K562 (cell line): ENCODE results near the gene KCTD13. TPM values are rescaled to one million over a fixed set of nuclear protein-coding genes. Genes with fewer than 3 reads are reported as not detected.

Experiments used
- NEUROD1 ChIP-seq: fragments of 150-350 bp; IDR thresholded peaks from 2 replicates; pipeline ENCODE4 v1.6.1; 2014; ENCODE audit warnings: borderline replicate concordance, low read length, low read depth; ENCODE audit not compliant: partially characterized antibody
- NR2C2 ChIP-seq, 2 experiments: fragments of 200-800 bp in 1 of 2; sonication (Bioruptor generic) in 1 of 2; sonication (generic) in 1 of 2; formaldehyde crosslinking in 1 of 2; IDR thresholded peaks; 2 replicates each; pipeline versions ENCODE4 v1.6.1 to v1.8.0; 2016 to 2022; ENCODE audit warnings: mild to moderate bottlenecking in 1 of 2, missing compliant biosample characterization in 1 of 2, missing genetic modification characterization in 1 of 2, missing genetic modification reagents in 1 of 2
- TRIM28 ChIP-seq: fragments of 450-650 bp; IDR thresholded peaks from 2 replicates; pipeline ENCODE4 v1.6.1; 2017
- ZBTB1 ChIP-seq: sonication (generic); formaldehyde crosslinking; IDR thresholded peaks from 2 replicates; pipeline ENCODE4 v1.8.1; 2023; ENCODE audit warnings: missing genetic modification reagents, low read depth, mild to moderate bottlenecking, borderline replicate concordance
- ZKSCAN8 ChIP-seq: fragments of 200-800 bp; sonication (Bioruptor generic); IDR thresholded peaks from 2 replicates; pipeline ENCODE4 v1.6.1; 2016; ENCODE audit warnings: missing genetic modification characterization, missing compliant biosample characterization
- ZNF668 ChIP-seq: fragments of 250-450 bp; sonication (Bioruptor Pico); IDR thresholded peaks from 2 replicates; pipeline ENCODE4 v1.8.0; 2022; ENCODE audit warnings: mild to moderate bottlenecking, inconsistent platforms
- polyA plus RNA-seq, 8 experiments: library from polyadenylated mRNA; depleted of rRNA in 4 of 8; stranded (reverse) in 5 of 8; unstranded in 3 of 8; fragments of >200 nt; fragmentation: Nextera tagmentation in 2 of 8; fragmentation: Illumina TruSeq in 1 of 8; extraction: Ambion mirVana in 2 of 8; extraction: Trizol in 1 of 8; gene quantifications; 2 replicates each; pipeline versions ENCODE4 v1.2.1 to v1.2.3, GENCODE V29; 2011 to 2014; ENCODE audit warnings: inconsistent platforms in 1 of 8, missing spikeins in 1 of 8
- total RNA-seq, 7 experiments: library from RNA; depleted of rRNA in 6 of 7; stranded (reverse); fragments of >200 nt in 6 of 7; fragmentation: Illumina TruSeq in 2 of 7; extraction: Trizol in 2 of 7; gene quantifications; 2 replicates each; pipeline versions ENCODE4 v1.2.1 to v1.2.3, GENCODE V29; 2011 to 2021; ENCODE audit warnings: low replicate concordance in 1 of 7
- TF ChIP-seq, protein P1 (sequence below), 2 experiments: fragments of 450-650 bp; formaldehyde crosslinking in 1 of 2; IDR thresholded peaks; 2 replicates each; pipeline versions ENCODE4 v1.4.0 to v1.6.1; 2014 to 2020; ENCODE audit warnings: mild to moderate bottlenecking in 2 of 2, borderline replicate concordance in 1 of 2, low read depth in 1 of 2
- TF ChIP-seq, protein P2 (sequence below): sonication (generic); formaldehyde crosslinking; IDR thresholded peaks from 2 replicates; pipeline ENCODE4 v1.8.1; 2023; ENCODE audit warnings: missing genetic modification reagents, mild to moderate bottlenecking, borderline replicate concordance
- TF ChIP-seq, protein P3 (sequence below): fragments of 450-650 bp; IDR thresholded peaks from 2 replicates; pipeline ENCODE4 v1.6.1; 2016; ENCODE audit warnings: antibody characterized with exemption

KCTD13 gene
- total and polyA plus RNA-seq, 9 of the 15 experiments (the other 6 are each of a cell fraction or from before 2014, with no cell fraction given) = 1.0 to 20.6 (median 9.8) TPM

DNA sequence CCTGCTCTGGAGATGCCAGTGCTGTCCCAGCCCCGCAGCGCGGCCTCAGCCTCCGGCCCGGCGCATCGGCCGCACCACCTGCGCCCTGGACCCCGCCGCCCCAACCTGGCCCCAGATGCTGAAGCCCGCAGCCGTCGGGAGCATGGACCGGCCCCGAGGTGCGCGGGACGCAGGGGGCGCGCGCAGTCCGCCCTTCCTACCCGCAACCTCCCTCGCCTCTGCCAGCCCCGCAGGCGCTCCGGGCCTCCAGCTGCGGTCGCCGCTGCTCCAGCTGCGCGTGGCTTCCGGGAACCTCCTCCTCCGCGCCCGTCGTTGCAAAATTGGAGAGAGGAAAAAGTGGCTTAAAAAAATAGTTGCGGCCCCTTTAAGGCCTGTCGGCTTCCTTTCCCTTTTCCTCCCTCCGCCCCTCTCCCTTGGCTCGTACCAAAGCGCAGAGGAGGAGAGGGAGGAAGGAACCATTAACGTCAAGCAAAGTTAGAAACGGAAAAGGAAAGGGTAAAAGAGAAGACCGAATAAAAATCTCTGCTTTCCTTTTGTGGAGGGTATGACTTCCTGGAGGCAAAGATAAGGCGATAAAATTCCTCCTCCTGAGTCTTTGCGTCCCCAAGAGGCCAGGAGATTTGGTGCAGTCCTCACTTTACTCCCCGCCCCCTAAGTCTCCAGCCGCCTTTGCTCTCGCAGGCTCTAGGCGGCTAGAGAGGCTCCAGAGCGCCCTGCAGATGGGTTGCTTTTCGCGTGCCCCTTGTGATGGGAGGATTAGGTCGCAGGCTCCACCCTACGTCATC lies 63.0 kb downstream of the KCTD13 start, which contains the start of gene CDIPT (continued):
- TF ChIP-seq NR2C2 (CRISPR knock-in tag; IDR thresholded peaks at IDR 0.05) = no peak
- TF ChIP-seq NR2C2 (tag; IDR thresholded peaks at IDR 0.05) = peak; percentile 72
- TF ChIP-seq ZKSCAN8 = no peak
- peak; percentile 71; the same call in 1 of the 2 replicates for TF ChIP-seq TRIM28
- TF ChIP-seq, protein P1, sequence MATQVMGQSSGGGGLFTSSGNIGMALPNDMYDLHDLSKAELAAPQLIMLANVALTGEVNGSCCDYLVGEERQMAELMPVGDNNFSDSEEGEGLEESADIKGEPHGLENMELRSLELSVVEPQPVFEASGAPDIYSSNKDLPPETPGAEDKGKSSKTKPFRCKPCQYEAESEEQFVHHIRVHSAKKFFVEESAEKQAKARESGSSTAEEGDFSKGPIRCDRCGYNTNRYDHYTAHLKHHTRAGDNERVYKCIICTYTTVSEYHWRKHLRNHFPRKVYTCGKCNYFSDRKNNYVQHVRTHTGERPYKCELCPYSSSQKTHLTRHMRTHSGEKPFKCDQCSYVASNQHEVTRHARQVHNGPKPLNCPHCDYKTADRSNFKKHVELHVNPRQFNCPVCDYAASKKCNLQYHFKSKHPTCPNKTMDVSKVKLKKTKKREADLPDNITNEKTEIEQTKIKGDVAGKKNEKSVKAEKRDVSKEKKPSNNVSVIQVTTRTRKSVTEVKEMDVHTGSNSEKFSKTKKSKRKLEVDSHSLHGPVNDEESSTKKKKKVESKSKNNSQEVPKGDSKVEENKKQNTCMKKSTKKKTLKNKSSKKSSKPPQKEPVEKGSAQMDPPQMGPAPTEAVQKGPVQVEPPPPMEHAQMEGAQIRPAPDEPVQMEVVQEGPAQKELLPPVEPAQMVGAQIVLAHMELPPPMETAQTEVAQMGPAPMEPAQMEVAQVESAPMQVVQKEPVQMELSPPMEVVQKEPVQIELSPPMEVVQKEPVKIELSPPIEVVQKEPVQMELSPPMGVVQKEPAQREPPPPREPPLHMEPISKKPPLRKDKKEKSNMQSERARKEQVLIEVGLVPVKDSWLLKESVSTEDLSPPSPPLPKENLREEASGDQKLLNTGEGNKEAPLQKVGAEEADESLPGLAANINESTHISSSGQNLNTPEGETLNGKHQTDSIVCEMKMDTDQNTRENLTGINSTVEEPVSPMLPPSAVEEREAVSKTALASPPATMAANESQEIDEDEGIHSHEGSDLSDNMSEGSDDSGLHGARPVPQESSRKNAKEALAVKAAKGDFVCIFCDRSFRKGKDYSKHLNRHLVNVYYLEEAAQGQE (IDR thresholded peaks at IDR 0.05; ENCODE audit: borderline replicate concordance) = peak; percentile 65
- TF ChIP-seq, protein P1 (CRISPR knock-in tag; IDR thresholded peaks at IDR 0.05; ENCODE audit: low read depth) = no peak
- TF ChIP-seq ZNF668 (CRISPR knock-in tag) = no peak
- TF ChIP-seq, protein P2, sequence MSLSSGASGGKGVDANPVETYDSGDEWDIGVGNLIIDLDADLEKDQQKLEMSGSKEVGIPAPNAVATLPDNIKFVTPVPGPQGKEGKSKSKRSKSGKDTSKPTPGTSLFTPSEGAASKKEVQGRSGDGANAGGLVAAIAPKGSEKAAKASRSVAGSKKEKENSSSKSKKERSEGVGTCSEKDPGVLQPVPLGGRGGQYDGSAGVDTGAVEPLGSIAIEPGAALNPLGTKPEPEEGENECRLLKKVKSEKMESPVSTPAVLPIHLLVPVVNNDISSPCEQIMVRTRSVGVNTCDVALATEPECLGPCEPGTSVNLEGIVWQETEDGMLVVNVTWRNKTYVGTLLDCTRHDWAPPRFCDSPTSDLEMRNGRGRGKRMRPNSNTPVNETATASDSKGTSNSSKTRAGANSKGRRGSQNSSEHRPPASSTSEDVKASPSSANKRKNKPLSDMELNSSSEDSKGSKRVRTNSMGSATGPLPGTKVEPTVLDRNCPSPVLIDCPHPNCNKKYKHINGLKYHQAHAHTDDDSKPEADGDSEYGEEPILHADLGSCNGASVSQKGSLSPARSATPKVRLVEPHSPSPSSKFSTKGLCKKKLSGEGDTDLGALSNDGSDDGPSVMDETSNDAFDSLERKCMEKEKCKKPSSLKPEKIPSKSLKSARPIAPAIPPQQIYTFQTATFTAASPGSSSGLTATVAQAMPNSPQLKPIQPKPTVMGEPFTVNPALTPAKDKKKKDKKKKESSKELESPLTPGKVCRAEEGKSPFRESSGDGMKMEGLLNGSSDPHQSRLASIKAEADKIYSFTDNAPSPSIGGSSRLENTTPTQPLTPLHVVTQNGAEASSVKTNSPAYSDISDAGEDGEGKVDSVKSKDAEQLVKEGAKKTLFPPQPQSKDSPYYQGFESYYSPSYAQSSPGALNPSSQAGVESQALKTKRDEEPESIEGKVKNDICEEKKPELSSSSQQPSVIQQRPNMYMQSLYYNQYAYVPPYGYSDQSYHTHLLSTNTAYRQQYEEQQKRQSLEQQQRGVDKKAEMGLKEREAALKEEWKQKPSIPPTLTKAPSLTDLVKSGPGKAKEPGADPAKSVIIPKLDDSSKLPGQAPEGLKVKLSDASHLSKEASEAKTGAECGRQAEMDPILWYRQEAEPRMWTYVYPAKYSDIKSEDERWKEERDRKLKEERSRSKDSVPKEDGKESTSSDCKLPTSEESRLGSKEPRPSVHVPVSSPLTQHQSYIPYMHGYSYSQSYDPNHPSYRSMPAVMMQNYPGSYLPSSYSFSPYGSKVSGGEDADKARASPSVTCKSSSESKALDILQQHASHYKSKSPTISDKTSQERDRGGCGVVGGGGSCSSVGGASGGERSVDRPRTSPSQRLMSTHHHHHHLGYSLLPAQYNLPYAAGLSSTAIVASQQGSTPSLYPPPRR (CRISPR knock-in tag) = no peak
- peak; percentile 56 for TF ChIP-seq NEUROD1
- peak; percentile 54; the same call in 1 of the 2 replicates for TF ChIP-seq ZBTB1 (CRISPR knock-in tag)
- TF ChIP-seq, protein P3, sequence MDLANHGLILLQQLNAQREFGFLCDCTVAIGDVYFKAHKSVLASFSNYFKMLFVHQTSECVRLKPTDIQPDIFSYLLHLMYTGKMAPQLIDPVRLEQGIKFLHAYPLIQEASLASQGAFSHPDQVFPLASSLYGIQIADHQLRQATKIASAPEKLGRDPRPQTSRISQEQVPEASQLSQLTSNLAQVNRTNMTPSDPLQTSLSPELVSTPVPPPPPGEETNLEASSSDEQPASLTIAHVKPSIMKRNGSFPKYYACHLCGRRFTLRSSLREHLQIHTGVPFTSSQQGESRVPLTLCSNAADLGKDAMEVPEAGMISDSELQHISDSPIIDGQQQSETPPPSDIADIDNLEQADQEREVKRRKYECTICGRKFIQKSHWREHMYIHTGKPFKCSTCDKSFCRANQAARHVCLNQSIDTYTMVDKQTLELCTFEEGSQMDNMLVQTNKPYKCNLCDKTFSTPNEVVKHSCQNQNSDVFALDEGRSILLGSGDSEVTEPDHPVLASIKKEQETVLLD = 0 out of 2 replicates have a peak, but pooled peaks have one; percentile 32
